ENCODE measurements around the gene SYTL3.

Gene SYTL3

GRCh38 chr6:158780246-158780884, 130.5 kb downstream of the SYTL3 start:
- TF ChIP-seq CTCF (IDR thresholded peaks at IDR 0.05): no peak

- TF ChIP-seq CTCF (IDR thresholded peaks at IDR 0.05): no peak
Measured at GRCh38 chr6:158780988-158781691, 131.3 kb downstream of the SYTL3 start.

- TF ChIP-seq CTCF (IDR thresholded peaks at IDR 0.05): no peak
Measured at GRCh38 chr6:158781692-158782373, 132.0 kb downstream of the SYTL3 start.

- no peak for TF ChIP-seq CTCF (IDR thresholded peaks at IDR 0.05)
Measured at GRCh38 chr6:158782432-158783166, 132.7 kb downstream of the SYTL3 start.

- TF ChIP-seq CTCF (IDR thresholded peaks at IDR 0.05): no peak
Measured at GRCh38 chr6:158783167-158783450, 133.3 kb downstream of the SYTL3 start.

GRCh38 chr6:158783851-158784250, 134.0 kb downstream of the SYTL3 start:
- TF ChIP-seq CTCF (IDR thresholded peaks at IDR 0.05): no peak

GRCh38 chr6:158784505-158784904, 134.7 kb downstream of the SYTL3 start:
- no peak for TF ChIP-seq CTCF (IDR thresholded peaks at IDR 0.05)
